ENCODE measurements around the gene FAIM.

GRCh38 chr3:138594935-138595610, 13.5 kb upstream of the FAIM start:
- no peak for TF ChIP-seq MAX (IDR thresholded peaks at IDR 0.05)
- TF ChIP-seq RAD21 (IDR thresholded peaks at IDR 0.05), result no peak
- TF ChIP-seq CTCF (IDR thresholded peaks at IDR 0.05; ENCODE audit: low read depth, low read length, missing input control), result no peak
- no peak for TF ChIP-seq GABPA (IDR thresholded peaks at IDR 0.05 in 1 of 2, conservative IDR thresholded peaks at IDR 0.05 in 1 of 2)
- no peak for TF ChIP-seq REST (IDR thresholded peaks at IDR 0.05)
- TF ChIP-seq HNF4A (conservative IDR thresholded peaks at IDR 0.05), result no peak
- no peak for TF ChIP-seq SP1 (IDR thresholded peaks at IDR 0.05)
